HepG2 (cell line): Measurements from ENCODE around the gene CTDSP1. TPM values are rescaled to one million over a fixed set of nuclear protein-coding genes. Genes with fewer than 3 reads are reported as not detected.

Source experiments
- AHR ChIP-seq: IDR thresholded peaks from 2 replicates; pipeline ENCODE4 v1.6.1; 2018; ENCODE audit warnings: missing genetic modification reagents, missing compliant biosample characterization
- GATA4 ChIP-seq: sonication (generic); IDR thresholded peaks from 2 replicates; pipeline ENCODE4 v1.6.1; 2016; ENCODE audit warnings: antibody characterized with exemption, low read depth, borderline replicate concordance
- MIER3 ChIP-seq: IDR thresholded peaks from 2 replicates; pipeline ENCODE4 v1.6.1; 2016; ENCODE audit warnings: missing compliant biosample characterization, borderline replicate concordance
- MTF1 ChIP-seq: sonication (generic); formaldehyde crosslinking; IDR thresholded peaks from 2 replicates; pipeline ENCODE4 v1.5.0; 2020; ENCODE audit warnings: missing genetic modification reagents
- PITX1 ChIP-seq: sonication (generic); formaldehyde crosslinking; IDR thresholded peaks from 2 replicates; pipeline ENCODE4 v1.5.1; 2020; ENCODE audit warnings: mild to moderate bottlenecking, missing genetic modification reagents
- RELA ChIP-seq: sonication (generic); formaldehyde crosslinking; IDR thresholded peaks from 2 replicates; pipeline ENCODE4 v1.4.0; 2020; ENCODE audit warnings: missing genetic modification reagents
- SIN3B ChIP-seq: fragments of 150-350 bp; IDR thresholded peaks from 2 replicates; pipeline ENCODE4 v1.6.1; 2014; ENCODE audit warnings: low read length
- ZEB1 ChIP-seq: IDR thresholded peaks from 2 replicates; pipeline ENCODE4 v1.6.1; 2012; ENCODE audit warnings: mild to moderate bottlenecking, low read depth, inconsistent platforms; ENCODE audit not compliant: insufficient replicate concordance
- ZNF543 ChIP-seq: sonication (generic); formaldehyde crosslinking; IDR thresholded peaks from 2 replicates; pipeline ENCODE4 v1.4.0; 2020; ENCODE audit warnings: mild to moderate bottlenecking, missing genetic modification reagents
- ZNF557 ChIP-seq: sonication (generic); formaldehyde crosslinking; IDR thresholded peaks from 2 replicates; pipeline ENCODE4 v1.4.0; 2020; ENCODE audit warnings: missing genetic modification reagents
- ZNF567 ChIP-seq: sonication (generic); formaldehyde crosslinking; IDR thresholded peaks from 2 replicates; pipeline ENCODE4 v1.8.1; 2023; ENCODE audit warnings: mild to moderate bottlenecking, missing genetic modification reagents, borderline replicate concordance
- ZNF619 ChIP-seq: sonication (generic); formaldehyde crosslinking; IDR thresholded peaks from 2 replicates; pipeline ENCODE4 v1.4.0; 2020; ENCODE audit warnings: mild to moderate bottlenecking, missing genetic modification reagents
- ZNF652 ChIP-seq: IDR thresholded peaks from 2 replicates; pipeline ENCODE4 v1.6.1; 2016; ENCODE audit warnings: low read depth, borderline replicate concordance
- ZNF777 ChIP-seq: sonication (generic); formaldehyde crosslinking; IDR thresholded peaks from 2 replicates; pipeline ENCODE4 v1.4.0; 2020; ENCODE audit warnings: missing genetic modification reagents
- polyA plus RNA-seq, 8 experiments: library from polyadenylated mRNA; depleted of rRNA in 3 of 8; stranded (reverse) in 7 of 8; unstranded in 1 of 8; fragments of >200 nt; fragmentation: Illumina TruSeq in 4 of 8; extraction: Trizol in 4 of 8; gene quantifications; 2 replicates each; pipeline versions ENCODE4 v1.2.1 to v1.2.3, GENCODE V29; 2011 to 2016; ENCODE audit warnings: low read depth in 4 of 8, missing spikeins in 1 of 8, mixed read lengths in 1 of 8; ENCODE audit not compliant: insufficient read depth in 1 of 8
- total RNA-seq, 5 experiments: library from RNA; depleted of rRNA; stranded (reverse); fragments of >200 nt; fragmentation: Illumina TruSeq; extraction: Trizol; gene quantifications; 2 replicates each; pipeline ENCODE4 v1.2.3, GENCODE V29; 2016; ENCODE audit warnings: low read depth in 1 of 5
- TF ChIP-seq, protein P1 (sequence below): sonication (generic); formaldehyde crosslinking; IDR thresholded peaks from 2 replicates; pipeline ENCODE4 v1.4.0; 2020; ENCODE audit warnings: missing genetic modification reagents
- TF ChIP-seq, protein P2 (sequence below): sonication (generic); formaldehyde crosslinking; IDR thresholded peaks from 2 replicates; pipeline ENCODE4 v1.5.0; 2020; ENCODE audit warnings: missing genetic modification reagents
- TF ChIP-seq, protein P3 (sequence below): sonication (generic); formaldehyde crosslinking; IDR thresholded peaks from 2 replicates; pipeline ENCODE4 v1.4.0; 2020; ENCODE audit warnings: mild to moderate bottlenecking, missing genetic modification reagents, borderline replicate concordance
- TF ChIP-seq, protein P4 (sequence below): sonication (generic); formaldehyde crosslinking; IDR thresholded peaks from 2 replicates; pipeline ENCODE4 v1.4.0; 2020; ENCODE audit warnings: missing genetic modification reagents
- TF ChIP-seq, protein P5 (sequence below): IDR thresholded peaks from 2 replicates; pipeline ENCODE4 v1.6.1; 2012; ENCODE audit warnings: low read length, improper control_type of control experiment
- TF ChIP-seq, protein P6 (sequence below): sonication (generic); formaldehyde crosslinking; IDR thresholded peaks from 2 replicates; pipeline ENCODE4 v1.8.0; 2022; ENCODE audit warnings: mild to moderate bottlenecking, missing genetic modification reagents, moderate library complexity

Gene CTDSP1
- total and polyA plus RNA-seq, 2 of the 13 experiments (the other 11 are each of a cell fraction or from before 2014, with no cell fraction given) = 91.0 to 268 TPM

DNA sequence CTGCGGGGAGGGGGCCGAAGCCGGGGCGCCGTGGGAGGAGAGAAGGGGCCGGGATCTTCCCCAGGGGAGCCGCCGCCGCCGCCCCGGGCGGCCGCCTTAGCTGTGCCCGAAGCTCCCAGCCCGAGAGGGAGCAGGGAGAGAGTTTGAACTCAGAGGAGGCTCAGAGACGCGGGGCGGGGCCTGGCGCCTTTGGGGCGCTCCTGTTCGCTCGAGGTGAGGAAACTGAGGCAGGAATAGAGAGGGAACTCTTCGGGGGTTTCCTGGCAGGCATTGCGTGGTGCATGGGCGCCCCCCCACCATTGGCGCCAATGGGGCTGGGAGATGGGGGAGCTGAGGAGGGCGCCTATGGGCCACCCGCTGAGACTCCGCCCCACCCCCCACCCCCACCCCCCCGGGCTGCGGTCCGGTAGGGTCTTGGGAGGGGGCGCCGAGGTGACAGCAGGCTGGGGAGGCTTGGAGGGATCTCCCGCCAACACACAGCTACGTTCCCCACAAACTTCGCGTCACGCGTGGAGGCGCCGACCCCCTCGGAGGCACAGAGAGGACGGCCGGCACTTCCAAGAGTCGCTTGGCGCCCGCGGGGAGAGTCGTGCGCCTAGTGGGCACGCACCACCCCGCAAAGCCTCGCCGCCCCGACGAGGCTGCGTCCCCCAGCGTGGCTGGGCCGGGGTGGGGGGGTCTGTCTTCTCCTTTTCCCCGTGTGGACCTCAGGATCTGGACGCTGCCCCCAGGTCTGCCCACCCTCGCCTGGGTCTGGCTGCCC, 680 bp downstream of the CTDSP1 start (continued):
- TF ChIP-seq, protein P1, sequence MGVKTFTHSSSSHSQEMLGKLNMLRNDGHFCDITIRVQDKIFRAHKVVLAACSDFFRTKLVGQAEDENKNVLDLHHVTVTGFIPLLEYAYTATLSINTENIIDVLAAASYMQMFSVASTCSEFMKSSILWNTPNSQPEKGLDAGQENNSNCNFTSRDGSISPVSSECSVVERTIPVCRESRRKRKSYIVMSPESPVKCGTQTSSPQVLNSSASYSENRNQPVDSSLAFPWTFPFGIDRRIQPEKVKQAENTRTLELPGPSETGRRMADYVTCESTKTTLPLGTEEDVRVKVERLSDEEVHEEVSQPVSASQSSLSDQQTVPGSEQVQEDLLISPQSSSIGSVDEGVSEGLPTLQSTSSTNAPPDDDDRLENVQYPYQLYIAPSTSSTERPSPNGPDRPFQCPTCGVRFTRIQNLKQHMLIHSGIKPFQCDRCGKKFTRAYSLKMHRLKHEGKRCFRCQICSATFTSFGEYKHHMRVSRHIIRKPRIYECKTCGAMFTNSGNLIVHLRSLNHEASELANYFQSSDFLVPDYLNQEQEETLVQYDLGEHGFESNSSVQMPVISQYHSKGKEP (CRISPR knock-in tag) = no peak
- TF ChIP-seq ZNF567 (CRISPR knock-in tag) (no peak), ZNF619 (no peak), ZNF652 (CRISPR knock-in tag) (0 out of 2 replicates have a peak, but pooled peaks have one; percentile 12), SIN3B (no peak), MIER3 (CRISPR knock-in tag) (no peak; the same call in 1 of the 2 replicates), ZNF777 (CRISPR knock-in tag) (no peak), PITX1 (CRISPR knock-in tag) (peak; percentile 33; the same call in 1 of the 2 replicates), MTF1 (no peak), RELA (CRISPR knock-in tag) (no peak), ZEB1 (no peak), ZNF557 (CRISPR knock-in tag) (no peak), GATA4 (peak; percentile 26; the same call in 1 of the 2 replicates), AHR (CRISPR knock-in tag) (no peak), ZNF543 (CRISPR knock-in tag) (no peak; the same call in 1 of the 2 replicates)
- TF ChIP-seq, protein P2, sequence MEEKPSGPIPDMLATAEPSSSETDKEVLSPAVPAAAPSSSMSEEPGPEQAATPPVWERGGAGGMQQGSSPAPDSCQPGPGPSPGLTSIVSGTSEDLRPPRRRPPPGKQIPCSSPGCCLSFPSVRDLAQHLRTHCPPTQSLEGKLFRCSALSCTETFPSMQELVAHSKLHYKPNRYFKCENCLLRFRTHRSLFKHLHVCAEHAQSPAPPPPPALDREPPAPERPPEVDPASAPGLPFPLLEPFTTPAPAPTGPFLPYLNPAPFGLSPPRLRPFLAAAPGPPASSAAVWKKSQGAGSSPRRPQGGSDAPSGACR = peak; percentile 26; the same call in 1 of the 2 replicates
- TF ChIP-seq, protein P3, sequence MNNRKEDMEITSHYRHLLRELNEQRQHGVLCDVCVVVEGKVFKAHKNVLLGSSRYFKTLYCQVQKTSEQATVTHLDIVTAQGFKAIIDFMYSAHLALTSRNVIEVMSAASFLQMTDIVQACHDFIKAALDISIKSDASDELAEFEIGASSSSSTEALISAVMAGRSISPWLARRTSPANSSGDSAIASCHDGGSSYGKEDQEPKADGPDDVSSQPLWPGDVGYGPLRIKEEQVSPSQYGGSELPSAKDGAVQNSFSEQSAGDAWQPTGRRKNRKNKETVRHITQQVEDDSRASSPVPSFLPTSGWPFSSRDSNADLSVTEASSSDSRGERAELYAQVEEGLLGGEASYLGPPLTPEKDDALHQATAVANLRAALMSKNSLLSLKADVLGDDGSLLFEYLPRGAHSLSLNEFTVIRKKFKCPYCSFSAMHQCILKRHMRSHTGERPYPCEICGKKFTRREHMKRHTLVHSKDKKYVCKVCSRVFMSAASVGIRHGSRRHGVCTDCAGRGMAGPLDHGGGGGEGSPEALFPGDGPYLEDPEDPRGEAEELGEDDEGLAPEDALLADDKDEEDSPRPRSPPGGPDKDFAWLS (CRISPR knock-in tag) = no peak
- TF ChIP-seq, protein P4, sequence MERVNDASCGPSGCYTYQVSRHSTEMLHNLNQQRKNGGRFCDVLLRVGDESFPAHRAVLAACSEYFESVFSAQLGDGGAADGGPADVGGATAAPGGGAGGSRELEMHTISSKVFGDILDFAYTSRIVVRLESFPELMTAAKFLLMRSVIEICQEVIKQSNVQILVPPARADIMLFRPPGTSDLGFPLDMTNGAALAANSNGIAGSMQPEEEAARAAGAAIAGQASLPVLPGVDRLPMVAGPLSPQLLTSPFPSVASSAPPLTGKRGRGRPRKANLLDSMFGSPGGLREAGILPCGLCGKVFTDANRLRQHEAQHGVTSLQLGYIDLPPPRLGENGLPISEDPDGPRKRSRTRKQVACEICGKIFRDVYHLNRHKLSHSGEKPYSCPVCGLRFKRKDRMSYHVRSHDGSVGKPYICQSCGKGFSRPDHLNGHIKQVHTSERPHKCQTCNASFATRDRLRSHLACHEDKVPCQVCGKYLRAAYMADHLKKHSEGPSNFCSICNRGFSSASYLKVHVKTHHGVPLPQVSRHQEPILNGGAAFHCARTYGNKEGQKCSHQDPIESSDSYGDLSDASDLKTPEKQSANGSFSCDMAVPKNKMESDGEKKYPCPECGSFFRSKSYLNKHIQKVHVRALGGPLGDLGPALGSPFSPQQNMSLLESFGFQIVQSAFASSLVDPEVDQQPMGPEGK (CRISPR knock-in tag) = peak; percentile 88
- TF ChIP-seq, protein P5, sequence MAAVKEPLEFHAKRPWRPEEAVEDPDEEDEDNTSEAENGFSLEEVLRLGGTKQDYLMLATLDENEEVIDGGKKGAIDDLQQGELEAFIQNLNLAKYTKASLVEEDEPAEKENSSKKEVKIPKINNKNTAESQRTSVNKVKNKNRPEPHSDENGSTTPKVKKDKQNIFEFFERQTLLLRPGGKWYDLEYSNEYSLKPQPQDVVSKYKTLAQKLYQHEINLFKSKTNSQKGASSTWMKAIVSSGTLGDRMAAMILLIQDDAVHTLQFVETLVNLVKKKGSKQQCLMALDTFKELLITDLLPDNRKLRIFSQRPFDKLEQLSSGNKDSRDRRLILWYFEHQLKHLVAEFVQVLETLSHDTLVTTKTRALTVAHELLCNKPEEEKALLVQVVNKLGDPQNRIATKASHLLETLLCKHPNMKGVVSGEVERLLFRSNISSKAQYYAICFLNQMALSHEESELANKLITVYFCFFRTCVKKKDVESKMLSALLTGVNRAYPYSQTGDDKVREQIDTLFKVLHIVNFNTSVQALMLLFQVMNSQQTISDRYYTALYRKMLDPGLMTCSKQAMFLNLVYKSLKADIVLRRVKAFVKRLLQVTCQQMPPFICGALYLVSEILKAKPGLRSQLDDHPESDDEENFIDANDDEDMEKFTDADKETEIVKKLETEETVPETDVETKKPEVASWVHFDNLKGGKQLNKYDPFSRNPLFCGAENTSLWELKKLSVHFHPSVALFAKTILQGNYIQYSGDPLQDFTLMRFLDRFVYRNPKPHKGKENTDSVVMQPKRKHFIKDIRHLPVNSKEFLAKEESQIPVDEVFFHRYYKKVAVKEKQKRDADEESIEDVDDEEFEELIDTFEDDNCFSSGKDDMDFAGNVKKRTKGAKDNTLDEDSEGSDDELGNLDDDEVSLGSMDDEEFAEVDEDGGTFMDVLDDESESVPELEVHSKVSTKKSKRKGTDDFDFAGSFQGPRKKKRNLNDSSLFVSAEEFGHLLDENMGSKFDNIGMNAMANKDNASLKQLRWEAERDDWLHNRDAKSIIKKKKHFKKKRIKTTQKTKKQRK = no peak
- TF ChIP-seq, protein P6, sequence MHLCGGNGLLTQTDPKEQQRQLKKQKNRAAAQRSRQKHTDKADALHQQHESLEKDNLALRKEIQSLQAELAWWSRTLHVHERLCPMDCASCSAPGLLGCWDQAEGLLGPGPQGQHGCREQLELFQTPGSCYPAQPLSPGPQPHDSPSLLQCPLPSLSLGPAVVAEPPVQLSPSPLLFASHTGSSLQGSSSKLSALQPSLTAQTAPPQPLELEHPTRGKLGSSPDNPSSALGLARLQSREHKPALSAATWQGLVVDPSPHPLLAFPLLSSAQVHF = no peak
